GM19452 (cell line): ENCODE data around the gene FAM78A.
"Not testable (repeated sequence)": the region's sequence is repeated elsewhere in the genome, so short reads cannot be mapped to it uniquely, and the experiment has no call there.

Experiments
- ATAC-seq: cut with Tn5 transposase; IDR thresholded peaks from one replicate; pipeline ENCODE4 v1.9.1; 2021; ENCODE audit not compliant: unreplicated experiment

FAM78A gene

DNA sequence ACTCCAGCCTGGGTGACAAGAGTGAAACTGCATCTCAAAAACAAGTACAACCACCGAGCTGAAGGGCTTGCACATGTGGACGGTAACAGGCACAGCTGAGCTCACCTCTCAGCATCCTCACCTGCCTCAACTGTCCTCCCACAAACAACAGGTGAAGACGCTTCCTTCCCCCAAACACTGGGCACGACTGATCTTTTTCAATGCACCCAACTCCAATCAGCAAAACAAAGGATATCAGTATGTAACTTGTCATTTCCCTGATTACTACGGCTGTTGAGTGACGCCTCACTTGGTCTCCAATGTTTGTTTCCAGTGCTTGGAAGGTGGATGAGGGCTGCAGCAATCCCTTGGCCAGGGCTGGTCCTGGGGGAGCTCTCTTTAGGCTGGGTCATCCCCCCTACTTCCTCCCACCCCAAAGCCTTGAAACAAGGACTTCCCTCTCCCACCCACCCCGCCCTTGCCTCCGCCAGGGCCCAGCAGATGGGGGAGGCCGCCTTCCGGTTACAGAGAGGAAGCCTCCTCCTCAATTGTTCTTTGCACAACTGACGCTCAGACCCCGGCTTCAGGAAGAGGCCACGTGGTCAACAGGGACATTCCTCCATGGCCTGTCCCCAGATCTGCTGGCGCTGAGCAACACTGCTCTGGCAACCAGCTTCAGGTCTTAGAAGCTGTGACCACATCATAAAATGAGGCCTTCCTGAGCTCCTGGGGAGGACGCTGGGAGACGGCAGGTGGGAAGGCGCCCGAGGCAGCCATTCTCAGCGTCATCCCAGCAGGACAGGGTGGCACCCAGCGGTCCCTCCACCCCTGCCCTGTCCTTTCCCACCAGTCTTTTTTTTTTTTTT is 5.9 kb downstream of the FAM78A start:
- no peak for ATAC-seq

DNA sequence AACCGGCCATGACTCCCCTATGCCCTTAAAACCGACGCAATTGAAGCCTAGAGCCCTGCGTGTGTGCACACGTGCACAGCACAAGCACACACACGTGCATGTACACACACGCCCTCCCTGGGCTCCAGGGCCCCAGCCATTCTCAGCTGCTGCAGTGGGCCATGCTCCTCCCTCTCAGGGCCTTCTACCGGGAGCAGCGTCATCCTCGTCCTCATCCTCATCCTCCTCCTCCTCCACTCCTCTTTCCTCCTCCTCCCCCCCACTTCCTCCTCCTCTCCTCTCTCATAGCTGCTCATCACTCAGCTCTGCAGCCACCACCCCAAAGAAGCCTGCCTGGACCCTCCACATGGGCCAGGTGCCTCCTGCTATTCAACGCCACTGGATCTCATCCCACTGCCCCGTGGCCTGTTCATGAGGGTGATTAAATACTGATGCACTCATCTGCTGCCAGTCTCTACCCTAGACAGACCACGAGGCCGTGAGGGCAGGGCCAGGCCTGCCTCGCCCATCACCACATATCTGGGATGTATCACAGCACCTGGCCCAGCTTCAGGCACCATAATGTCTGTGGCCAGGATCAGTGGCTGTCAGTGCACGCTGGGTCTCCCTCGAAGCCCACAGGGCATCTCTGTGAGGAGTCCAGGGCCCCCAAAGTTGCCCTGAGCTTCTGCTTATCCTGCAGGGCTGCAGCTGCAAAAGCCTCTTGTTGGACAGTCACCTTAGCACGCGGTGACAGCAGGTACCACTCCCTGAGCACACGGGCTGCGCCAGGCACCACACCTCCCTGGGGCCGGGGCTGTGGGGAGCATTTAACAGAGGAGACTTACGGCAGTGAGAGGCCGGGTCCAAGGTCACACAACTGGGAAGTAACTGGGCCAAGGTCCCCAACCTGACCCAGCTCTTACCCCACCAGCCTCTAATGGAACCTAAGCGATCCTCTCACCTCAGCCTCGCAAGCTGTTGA is 9.8 kb downstream of the FAM78A start:
- no peak for ATAC-seq

- no peak for ATAC-seq
These were observed 12.1 kb downstream of the FAM78A start for GRCh38 chr9:131264231-131264630.

DNA sequence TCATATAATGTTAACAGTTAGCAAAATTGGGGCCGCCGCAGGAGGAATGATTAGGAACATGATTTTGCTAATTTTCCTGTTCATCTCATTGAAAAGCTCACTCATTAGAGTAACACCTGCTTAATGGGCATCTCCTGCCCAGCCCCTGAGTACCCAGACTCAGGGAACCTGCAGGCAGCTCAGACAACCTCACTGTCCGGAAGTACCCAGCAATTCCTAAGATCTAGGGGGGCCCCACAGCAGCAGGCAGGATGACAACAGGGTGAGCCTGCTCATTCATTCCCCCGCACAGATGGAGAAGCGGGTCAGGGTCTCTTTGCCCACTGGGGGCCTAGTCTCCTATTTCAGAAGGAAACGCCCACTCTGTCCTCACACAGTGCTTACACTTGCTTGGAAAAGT is 12.6 kb downstream of the FAM78A start:
- no peak for ATAC-seq

GRCh38 chr9:131263033-131263343 is 13.3 kb downstream of the FAM78A start:
- not testable (repeated sequence) for ATAC-seq

DNA sequence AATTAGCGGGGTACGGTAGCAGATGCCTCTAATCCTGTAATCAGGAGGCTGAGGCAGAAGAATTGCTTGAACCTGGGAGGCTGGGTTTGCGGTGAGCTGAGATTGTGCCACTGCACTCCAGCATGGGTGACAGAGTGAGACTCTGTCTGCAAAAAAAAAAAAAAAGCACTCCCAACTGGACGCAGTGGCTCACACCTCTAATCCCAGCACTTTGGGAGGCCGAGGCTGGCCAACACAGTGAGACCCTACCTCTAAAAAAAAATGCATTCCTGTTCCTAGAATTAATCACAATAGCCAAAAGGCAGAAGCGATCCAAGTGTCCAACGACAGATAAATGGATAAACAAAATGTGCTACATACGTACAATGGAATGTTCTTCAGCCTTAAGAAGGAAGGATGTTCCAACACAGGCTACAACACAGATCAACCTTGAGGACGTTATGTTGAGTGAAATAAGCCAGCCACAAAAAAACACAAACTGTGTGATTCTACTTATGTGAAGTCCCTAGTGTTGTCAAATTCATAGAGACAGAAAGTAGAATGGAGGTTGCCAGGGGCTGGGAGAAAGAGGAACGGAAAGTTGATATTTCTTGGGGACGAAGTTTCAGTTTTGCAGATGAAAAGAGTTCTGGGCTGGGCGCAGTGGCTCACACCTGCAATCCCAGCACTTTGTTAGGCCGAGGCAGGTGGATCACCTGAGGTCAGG is 13.8 kb downstream of the FAM78A start:
- ATAC-seq: peak; percentile 55

- ATAC-seq: no peak
These were observed 15.4 kb downstream of the FAM78A start for GRCh38 chr9:131260751-131261452.

DNA sequence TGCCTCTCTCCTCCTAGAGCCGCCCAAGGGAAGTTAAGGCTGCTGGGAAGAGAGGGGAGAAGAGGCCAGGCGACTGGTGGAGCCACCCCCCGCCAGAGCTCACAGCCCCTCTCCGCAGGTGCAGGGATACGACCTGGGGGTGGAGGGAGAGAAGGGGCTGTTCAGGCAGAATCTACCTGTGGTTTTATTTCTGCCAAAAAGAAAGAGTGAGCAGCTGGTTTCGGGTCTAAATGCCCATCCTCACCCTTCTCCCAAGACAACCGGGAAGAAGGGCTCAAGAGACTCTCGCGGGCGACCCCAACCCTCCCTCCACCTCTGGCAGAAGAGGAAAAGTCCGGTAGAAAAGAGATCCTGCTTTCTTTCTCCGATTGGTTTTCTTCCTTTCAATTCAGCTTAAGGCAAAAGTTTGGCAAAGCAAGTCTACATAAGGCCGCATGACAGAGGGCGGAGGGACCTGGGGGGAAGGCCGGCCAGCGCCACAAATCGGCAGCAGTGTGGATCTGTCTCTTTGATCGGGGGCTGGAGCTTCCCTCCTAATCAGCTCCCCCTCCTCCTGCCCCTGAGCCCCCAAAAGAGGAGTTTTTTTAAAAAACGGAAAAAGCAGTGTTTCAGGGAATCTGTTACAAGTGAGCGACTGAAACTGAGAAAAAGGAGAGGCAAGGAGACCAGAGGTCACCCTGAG is 16.3 kb downstream of the FAM78A start:
- ATAC-seq: no peak

GRCh38 chr9:131259432-131259898 is 16.8 kb downstream of the FAM78A start:
- ATAC-seq: no peak

DNA sequence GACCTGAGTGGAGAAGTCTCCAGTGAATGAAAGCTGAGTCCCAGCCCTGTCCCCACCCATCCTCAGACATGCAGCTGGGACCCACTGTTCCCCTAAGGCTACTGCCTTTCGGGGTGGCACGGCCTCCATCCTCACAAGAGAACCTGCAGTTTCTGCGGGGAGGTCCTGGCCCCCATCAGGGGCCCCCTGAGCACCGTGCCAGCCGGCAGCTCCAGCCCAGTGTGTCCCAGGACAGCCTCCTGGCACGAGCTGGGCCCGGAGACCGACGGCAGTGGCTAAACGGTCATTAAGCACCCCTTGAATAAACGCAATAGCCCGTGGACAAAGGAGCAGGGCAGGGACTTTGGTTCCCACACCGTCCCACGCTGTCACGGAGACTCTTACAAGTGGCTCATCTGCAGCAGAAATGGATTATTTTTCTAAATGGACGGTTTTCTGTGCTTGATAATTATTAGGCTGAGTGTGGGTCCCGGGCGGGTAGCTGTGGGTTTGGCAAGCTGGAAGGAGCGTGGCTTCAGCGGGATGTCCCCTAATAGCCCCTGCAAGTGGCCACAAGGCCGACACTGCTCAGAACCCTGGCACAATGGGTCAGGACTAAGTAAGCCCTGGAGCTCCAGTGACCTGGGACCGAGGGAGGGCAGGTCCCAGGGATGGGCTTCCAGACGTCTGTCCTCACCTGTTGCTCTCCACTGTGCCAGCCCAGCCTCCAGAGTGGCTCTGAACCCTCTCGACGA is 17.4 kb downstream of the FAM78A start:
- ATAC-seq: no peak

GRCh38 chr9:131258186-131258585 is 18.1 kb downstream of the FAM78A start:
- ATAC-seq: no peak

DNA sequence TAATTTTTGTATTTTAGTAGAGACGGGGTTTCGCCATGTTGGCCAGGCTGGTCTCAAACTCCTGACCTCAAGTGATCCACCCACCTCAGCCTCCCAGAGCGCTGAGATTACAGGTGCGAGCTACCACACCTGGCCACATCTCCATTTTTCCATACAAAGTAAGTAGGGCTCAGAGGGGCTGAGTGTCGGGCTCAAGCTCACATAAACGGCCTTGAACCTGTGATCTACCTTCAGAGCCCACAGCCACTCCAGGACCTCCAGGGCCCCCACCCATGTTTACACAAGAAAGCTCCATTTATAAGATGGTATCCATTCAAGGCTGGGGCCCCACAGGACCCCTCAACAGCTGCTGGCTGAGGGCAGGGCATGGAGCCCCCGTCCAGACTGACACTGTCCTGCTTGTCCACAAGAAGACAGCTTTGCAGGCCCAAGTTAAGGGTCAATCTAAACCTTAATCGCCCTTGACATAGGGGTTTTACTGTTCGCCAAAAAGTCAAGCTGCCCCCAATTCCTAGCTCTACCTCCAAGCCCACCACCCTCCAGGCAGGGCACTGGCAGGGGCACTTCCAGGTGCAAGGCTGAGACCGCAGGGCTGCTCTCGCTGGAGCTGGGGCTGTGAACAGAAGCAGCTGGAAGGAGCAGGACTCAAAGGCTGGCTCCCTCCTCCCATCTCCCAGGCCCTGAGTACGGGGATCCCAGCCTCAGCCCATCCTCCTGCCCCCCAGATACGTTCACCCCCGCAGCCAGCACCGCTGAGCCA is 18.9 kb downstream of the FAM78A start:
- no peak for ATAC-seq

DNA sequence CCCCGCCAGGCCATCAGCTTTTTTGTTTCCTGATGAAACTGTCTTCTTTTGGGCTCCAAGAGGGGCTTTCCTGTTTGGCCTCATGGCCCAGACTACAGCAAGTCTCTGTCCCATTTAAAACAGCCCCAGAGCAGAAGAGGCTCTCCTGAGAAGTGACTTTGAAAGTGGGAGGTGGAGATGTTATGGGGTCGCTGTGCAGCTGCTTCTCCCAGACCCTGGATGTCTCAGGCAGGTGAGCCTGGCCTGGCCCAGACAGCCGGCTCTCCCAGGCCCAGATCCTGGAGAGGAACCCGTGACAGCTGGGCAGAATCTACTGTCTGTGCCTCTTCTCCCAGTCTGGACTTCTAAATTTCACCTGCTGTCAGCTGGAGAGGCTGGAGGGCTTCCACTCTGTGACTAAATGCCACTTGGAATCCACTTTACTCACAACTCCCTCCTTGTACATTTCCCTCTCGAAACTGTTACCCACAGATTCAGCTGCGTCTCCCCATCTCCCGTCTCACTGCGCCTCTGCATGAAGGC is 20.6 kb downstream of the FAM78A start:
- ATAC-seq: no peak

DNA sequence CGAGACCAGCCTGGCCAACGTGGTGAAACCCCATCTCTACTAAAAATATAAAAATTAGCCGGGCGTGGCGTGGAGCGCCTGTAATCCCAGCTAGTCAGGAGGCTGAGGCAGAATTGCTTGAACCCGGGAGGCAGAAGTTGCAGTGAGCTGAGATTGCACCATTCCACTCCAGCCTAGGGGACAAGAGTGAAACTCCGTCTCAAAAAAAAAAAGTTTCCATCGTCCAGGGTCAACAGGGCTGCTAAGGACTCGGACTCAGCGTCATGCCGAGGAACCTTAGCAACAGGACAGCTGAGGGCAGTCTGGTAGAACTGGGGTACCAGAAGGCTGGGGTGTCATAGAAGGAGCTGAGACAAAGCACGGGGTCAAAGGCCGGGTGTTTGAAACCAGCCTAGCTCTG is 21.7 kb downstream of the FAM78A start:
- no peak for ATAC-seq

- no peak for ATAC-seq
These were observed 22.3 kb downstream of the FAM78A start for GRCh38 chr9:131253891-131254491.

- ATAC-seq: peak; percentile 13
These were observed 24.2 kb downstream of the FAM78A start for GRCh38 chr9:131252120-131252519.

DNA sequence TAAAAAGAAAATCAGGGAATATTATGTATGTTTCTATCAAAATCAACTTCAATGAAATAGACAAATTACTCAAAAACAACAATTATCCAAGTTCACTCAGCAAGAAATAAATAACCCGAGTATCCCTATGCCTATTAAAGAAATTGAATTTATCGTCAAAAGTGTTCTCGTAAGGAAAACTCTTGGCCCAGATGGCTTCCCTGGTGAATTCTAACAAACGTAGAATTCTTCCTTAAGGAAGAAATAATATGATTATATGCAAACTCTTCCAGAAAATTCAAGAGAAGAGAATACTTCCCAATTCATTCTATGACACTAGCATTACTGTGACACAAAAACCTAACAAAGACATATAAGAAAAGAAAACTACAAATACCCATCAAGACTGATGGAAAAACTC is 29.7 kb downstream of the FAM78A start:
- no peak for ATAC-seq

DNA sequence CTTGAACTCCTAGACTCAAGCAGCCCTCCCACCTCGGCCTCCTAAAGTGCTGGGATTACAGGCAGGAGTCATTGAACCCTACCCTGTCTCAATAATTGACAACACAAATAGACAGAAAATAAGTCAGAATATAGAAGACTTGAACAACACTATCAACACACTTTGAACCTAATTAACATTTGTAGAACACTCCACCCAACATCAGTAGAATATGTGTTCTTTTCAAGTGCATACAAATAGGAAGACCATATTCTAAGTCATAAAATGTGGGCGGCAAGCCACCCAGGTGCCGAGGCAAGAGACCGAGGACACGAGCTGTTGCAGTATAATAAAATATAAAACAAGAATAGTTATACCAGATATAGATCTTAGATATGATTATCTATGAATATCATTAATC is 32.0 kb downstream of the FAM78A start:
- ATAC-seq: not testable (repeated sequence)
